GM12878 (cell line): ENCODE results near the gene CARD9. TPM values are rescaled to one million over a fixed set of nuclear protein-coding genes. Genes with fewer than 3 reads are reported as not detected.

Experiments used
- ATAC-seq: fragments of 200-7000 bp; cut with Tn5 transposase; 3 replicates; pipeline ENCODE4 v1.9.1; 2020; ENCODE audit warnings: mild to moderate bottlenecking, moderate library complexity
- BruUV-seq: library from RNA; stranded (reverse); fragments of 400-500 nt; replicated peaks from 2 replicates; lab custom pipeline; 2021; lab: Mats Ljungman, UMichigan
- CTCF ChIA-PET: fragments of 300-600 bp; sonication (Branson Sonifier 250); formaldehyde crosslinking; extraction: SDS; loops from one replicate; lab custom pipeline; 2021; ENCODE audit warnings: inconsistent platforms; lab: Yijun Ruan, JAX
- POLR2A ChIA-PET: fragments of 350-600 bp; formaldehyde crosslinking; extraction: SDS; loops from one replicate; lab custom pipeline; 2021; ENCODE audit warnings: inconsistent platforms; lab: Charles Lee
- RAD21 ChIA-PET: fragments of 300-600 bp; sonication (Branson Sonifier 250); formaldehyde crosslinking; loops from one replicate; lab custom pipeline; 2023; ENCODE audit warnings: antibody characterized with exemption; ENCODE audit not compliant: unreplicated experiment; lab: Charles Lee
- SMC1A ChIA-PET: fragments of 300-600 bp; sonication (Branson Sonifier 250); formaldehyde crosslinking; loops from one replicate; lab custom pipeline; 2023; ENCODE audit not compliant: unreplicated experiment, uncharacterized antibody; lab: Charles Lee
- DNase-seq: peaks from one replicate; pipeline ENCODE4 v3.0.0-alpha.2; 2011; ENCODE audit warnings: low read depth, low spot score
- FAIRE-seq: peaks from 3 replicates; lab custom pipeline; 2011; peaks lifted over from hg19 to GRCh38; lab: Jason Lieb, UNC
- H2AFZ ChIP-seq: 2 replicates; pipeline ENCODE4 v1.6.0; 2011; ENCODE audit warnings: low read depth, low read length, control low read depth; ENCODE audit not compliant: control insufficient read depth
- H3K27ac ChIP-seq: 2 replicates; pipeline ENCODE4 v1.5.1; 2011; ENCODE audit warnings: control low read depth; ENCODE audit not compliant: control insufficient read depth, insufficient read depth
- H3K27me3 ChIP-seq, 2 experiments: replicated peaks in 1 of 2; 2 replicates each; pipeline versions ENCODE4 v1.6.0 to v1.6.1; 2011; ENCODE audit warnings: low read length in 1 of 2; ENCODE audit not compliant: control insufficient read depth in 2 of 2, insufficient read depth in 2 of 2
- H3K36me3 ChIP-seq, 2 experiments: 2 replicates each; pipeline ENCODE4 v1.5.1; 2011; ENCODE audit warnings: low read length in 1 of 2; ENCODE audit not compliant: control insufficient read depth in 2 of 2, insufficient read depth in 2 of 2
- H3K4me1 ChIP-seq: 2 replicates; pipeline ENCODE4 v1.6.1; 2011; ENCODE audit warnings: mild to moderate bottlenecking, low read length, moderate library complexity, mixed read lengths; ENCODE audit not compliant: control insufficient read depth, insufficient read depth
- H3K4me2 ChIP-seq: 2 replicates; pipeline ENCODE4 v1.6.0; 2011; ENCODE audit warnings: control low read depth; ENCODE audit not compliant: control insufficient read depth, insufficient read depth
- H3K4me3 ChIP-seq: fragments of 200-600 bp; sonication (generic); 2 replicates; pipeline ENCODE4 v1.5.1; 2016
- H3K79me2 ChIP-seq: 2 replicates; pipeline ENCODE4 v1.6.0; 2011; ENCODE audit warnings: low read length; ENCODE audit not compliant: control insufficient read depth, insufficient read depth
- H3K9ac ChIP-seq: 2 replicates; pipeline ENCODE4 v1.8.0; 2011; ENCODE audit warnings: low read length, control low read depth, mixed read lengths; ENCODE audit not compliant: control insufficient read depth, insufficient read depth
- H3K9me3 ChIP-seq: replicated peaks from 3 replicates; pipeline ENCODE4 v1.5.1; 2011; ENCODE audit warnings: mild to moderate bottlenecking, low read length; ENCODE audit not compliant: control insufficient read depth, insufficient read depth
- H4K20me1 ChIP-seq: 2 replicates; pipeline ENCODE4 v1.6.0; 2011; ENCODE audit not compliant: control insufficient read depth, insufficient read depth
- ASH2L ChIP-seq: fragments of 300-600, 200-600 bp; sonication (generic); IDR thresholded peaks from 2 replicates; pipeline ENCODE4 v1.6.1; 2017; ENCODE audit warnings: low read depth, mild to moderate bottlenecking, borderline replicate concordance
- PKNOX1 ChIP-seq: fragments of 450-650 bp; IDR thresholded peaks from 2 replicates; pipeline ENCODE4 v1.6.1; 2016; ENCODE audit warnings: mild to moderate bottlenecking
- WGBS: methylation state at CpG from one replicate; pipeline ENCODE4 v1.1.6; 2016; ENCODE audit warnings: low lambda C conversion rate; ENCODE audit not compliant: insufficient replicate concordance, insufficient coverage; ENCODE audit errors: missing lambda C conversion rate; 5-methylcytosine and 5-hydroxymethylcytosine counted together
- in situ Hi-C: fragments of 300-500 bp; cut with MboI; formaldehyde crosslinking; loops from 9 replicates; pipeline ENCODE4 v1.14.3; 2018; ENCODE audit warnings: mixed read lengths
- intact Hi-C: fragments of 100-400 bp; cut with micrococcal nuclease; formaldehyde crosslinking; loops from one replicate; pipeline ENCODE4 v1.14.2; 2022; ENCODE audit not compliant: unreplicated experiment
- polyA plus RNA-seq, 11 experiments: library from polyadenylated mRNA; depleted of rRNA in 4 of 11; unstranded in 6 of 11; stranded (reverse) in 5 of 11; fragments of >200 nt; fragmentation: Nextera tagmentation in 4 of 11; fragmentation: Illumina TruSeq in 1 of 11; extraction: Ambion mirVana in 4 of 11; extraction: Trizol in 1 of 11; gene quantifications; 1 replicate in 1 of 11; 2 replicates in 10 of 11; pipeline versions ENCODE4 v1.2.1 to v1.2.3, GENCODE V29; 2011 to 2016; ENCODE audit warnings: inconsistent platforms in 2 of 11, missing spikeins in 2 of 11, low read depth in 1 of 11
- total RNA-seq, 4 experiments: library from RNA; depleted of rRNA in 3 of 4; stranded (reverse); fragments of >200 nt in 3 of 4; fragmentation: Illumina TruSeq in 1 of 4; extraction: Trizol in 1 of 4; gene quantifications; 2 replicates each; pipeline versions ENCODE4 v1.2.1 to v1.2.3, GENCODE V29; 2013 to 2021
- TF ChIP-seq, protein P1 (sequence below): IDR thresholded peaks from 2 replicates; pipeline ENCODE4 v1.6.1; 2011; ENCODE audit warnings: borderline replicate concordance, low read depth, mild to moderate bottlenecking, moderate library complexity, low read length; ENCODE audit not compliant: insufficient read depth, poor library complexity, severe bottlenecking
- TF ChIP-seq, protein P2 (sequence below): IDR thresholded peaks from 2 replicates; pipeline ENCODE4 v1.6.1; 2011; ENCODE audit warnings: low read depth, mild to moderate bottlenecking, low read length, moderate library complexity, borderline replicate concordance; ENCODE audit errors: extremely low read depth

Gene CARD9
- total and polyA plus RNA-seq, 10 of the 15 experiments (the other 5 are each of a cell fraction or from before 2014, with no cell fraction given) = 0.11 to 4.9 (median 1.8) TPM; not detected in 1

- TF ChIP-seq, protein P1, sequence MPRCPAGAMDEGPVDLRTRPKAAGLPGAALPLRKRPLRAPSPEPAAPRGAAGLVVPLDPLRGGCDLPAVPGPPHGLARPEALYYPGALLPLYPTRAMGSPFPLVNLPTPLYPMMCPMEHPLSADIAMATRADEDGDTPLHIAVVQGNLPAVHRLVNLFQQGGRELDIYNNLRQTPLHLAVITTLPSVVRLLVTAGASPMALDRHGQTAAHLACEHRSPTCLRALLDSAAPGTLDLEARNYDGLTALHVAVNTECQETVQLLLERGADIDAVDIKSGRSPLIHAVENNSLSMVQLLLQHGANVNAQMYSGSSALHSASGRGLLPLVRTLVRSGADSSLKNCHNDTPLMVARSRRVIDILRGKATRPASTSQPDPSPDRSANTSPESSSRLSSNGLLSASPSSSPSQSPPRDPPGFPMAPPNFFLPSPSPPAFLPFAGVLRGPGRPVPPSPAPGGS = peak; percentile 34
- no peak; the same call in 1 of the 2 replicates for TF ChIP-seq PKNOX1
These were observed 25.9 kb upstream of the CARD9 start (continued) for GRCh38 chr9:136399176-136400037.

DNA sequence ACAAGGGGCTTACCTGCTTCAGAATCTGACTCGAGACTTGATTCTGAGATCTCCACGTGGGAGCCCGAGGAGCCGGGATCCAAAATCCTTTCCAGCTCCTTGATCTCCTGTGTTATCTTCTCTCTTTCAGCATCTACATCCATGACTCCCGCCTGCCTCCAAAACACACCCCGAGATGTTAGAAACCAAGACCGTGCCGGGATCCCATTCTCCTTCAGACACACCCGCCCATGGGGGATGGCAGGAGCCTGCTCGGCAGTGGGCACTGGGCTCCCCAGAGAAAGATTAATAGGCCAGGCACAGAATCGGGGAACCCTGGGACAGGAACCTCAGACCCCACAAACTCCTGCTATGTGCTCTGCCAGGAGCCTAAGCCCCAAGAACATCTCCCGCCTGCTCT lies 24.8 kb upstream of the CARD9 start:
- WGBS = 86% methylated on average over 12 of the region's 12 CpGs
- H3K27ac ChIP-seq = no peak overlapping the region
- H3K4me3 ChIP-seq = peak overlapping the region; percentile 96
- TF ChIP-seq ASH2L (no peak), PKNOX1 (no peak)
- TF ChIP-seq, protein P2, sequence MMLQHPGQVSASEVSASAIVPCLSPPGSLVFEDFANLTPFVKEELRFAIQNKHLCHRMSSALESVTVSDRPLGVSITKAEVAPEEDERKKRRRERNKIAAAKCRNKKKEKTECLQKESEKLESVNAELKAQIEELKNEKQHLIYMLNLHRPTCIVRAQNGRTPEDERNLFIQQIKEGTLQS = no peak
- TF ChIP-seq, all 136 proteins: peak for 0
- Histone ChIP-seq H3K4me2 (peak overlapping the region; percentile 92), H3K79me2 (peaks cover 26% of the 10 kb centered on the region), H3K27me3 (no peaks in the 10 kb centered on the region), H4K20me1 (no peaks in the 10 kb centered on the region), H3K4me1 (peaks cover 13% of the 10 kb centered on the region), H3K36me3 (peaks cover 24% of the 10 kb centered on the region in 2 experiments), H3K9me3 (no peaks in the 10 kb centered on the region), H3K9ac (peak overlapping the region; percentile 82), H2AFZ (no peak overlapping the region)
- DNase-seq (no peak), FAIRE-seq (no peak), ATAC-seq (no peak)
- intact Hi-C loops (no loop called here), in situ Hi-C loops (loop anchor here (5.0 kb wide), 1 partner anchor 61 kb away; no protein-coding TSS in a partner anchor)
- ChIA-PET RAD21 (no interaction called here), CTCF (no interaction called here), SMC1A (no interaction called here), POLR2A (interaction anchor here (1.1 kb wide), 1 partner anchor 14 kb away, joined by 3 read pairs; no protein-coding TSS in a partner anchor)
- no TSS peak for BruUV-seq
